Endothelial cell of umbilical vein (primary cell): ENCODE measurements around the gene FRS3. TPM values are rescaled to one million over a fixed set of nuclear protein-coding genes. Genes with fewer than 3 reads are reported as not detected.

Source experiments
- BruUV-seq: library from RNA; stranded (reverse); fragments of 400-500 nt; replicated peaks from 2 replicates; lab custom pipeline; 2021; lab: Mats Ljungman, UMichigan
- CTCF ChIA-PET: fragments of 300-600, 350-600 bp; sonication (Branson Sonifier 250); formaldehyde crosslinking; loops from one replicate; lab custom pipeline; 2021; ENCODE audit warnings: antibody characterized with exemption, inconsistent platforms; lab: Charles Lee
- POLR2A ChIA-PET: fragments of 300-600, 350-600 bp; sonication (Branson Sonifier 250); formaldehyde crosslinking; loops from one replicate; lab custom pipeline; 2021; ENCODE audit warnings: antibody characterized with exemption, inconsistent platforms; lab: Charles Lee
- DNase-seq: peaks from one replicate; pipeline ENCODE4 v3.0.0-alpha.2; 2011; ENCODE audit warnings: low read depth, low spot score
- FAIRE-seq: peaks from 2 replicates; lab custom pipeline; 2011; peaks lifted over from hg19 to GRCh38; lab: Jason Lieb, UNC
- H2AFZ ChIP-seq: 2 replicates; pipeline ENCODE4 v1.6.0; 2012; ENCODE audit warnings: low read depth, low read length, control low read depth, inconsistent platforms
- H3K27ac ChIP-seq: 2 replicates; pipeline ENCODE4 v1.5.1; 2011; ENCODE audit warnings: low read depth, mild to moderate bottlenecking, control low read depth, low read length, moderate library complexity; ENCODE audit not compliant: insufficient read depth
- H3K27me3 ChIP-seq, 2 experiments: 2 replicates each; pipeline versions ENCODE4 v1.6.0 to v1.6.1; 2011; ENCODE audit warnings: low read length in 2 of 2, mixed read lengths in 1 of 2; ENCODE audit not compliant: control insufficient read depth in 2 of 2, insufficient read depth in 2 of 2
- H3K36me3 ChIP-seq, 2 experiments: 2 replicates in 1 of 2; 3 replicates in 1 of 2; pipeline ENCODE4 v1.5.1; 2011; ENCODE audit warnings: low read length in 2 of 2, mild to moderate bottlenecking in 1 of 2, moderate library complexity in 1 of 2; ENCODE audit not compliant: control insufficient read depth in 2 of 2, insufficient read depth in 2 of 2; ENCODE audit errors: extremely low read depth in 1 of 2
- H3K4me1 ChIP-seq: 3 replicates; pipeline ENCODE4 v1.5.1; 2011; ENCODE audit warnings: mild to moderate bottlenecking, low read length; ENCODE audit not compliant: control insufficient read depth, insufficient read depth; ENCODE audit errors: extremely low read depth
- H3K4me2 ChIP-seq: 2 replicates; pipeline ENCODE4 v1.6.1; 2011; ENCODE audit warnings: low read length, control low read depth, mixed read lengths; ENCODE audit not compliant: insufficient read depth
- H3K4me3 ChIP-seq, 3 experiments: fragments of 200-600 bp in 1 of 3; sonication (generic), shearing (Covaris generic) in 1 of 3; replicated peaks in 1 of 3; 2 replicates each; pipeline ENCODE4 v1.5.1; 2011 to 2016; ENCODE audit warnings: control low read depth in 3 of 3, low read length in 3 of 3, mild to moderate bottlenecking in 2 of 3, inconsistent platforms in 1 of 3, low read depth in 1 of 3, moderate library complexity in 1 of 3; ENCODE audit not compliant: insufficient read depth in 1 of 3
- H3K79me2 ChIP-seq: 2 replicates; pipeline ENCODE4 v1.6.0; 2012; ENCODE audit warnings: low read length, inconsistent platforms; ENCODE audit not compliant: control insufficient read depth, insufficient read depth
- H3K9ac ChIP-seq: replicated peaks from 2 replicates; pipeline ENCODE3; 2011; ENCODE audit warnings: low read length, control low read depth; ENCODE audit not compliant: insufficient read depth; ENCODE audit errors: extremely low read depth
- H3K9me1 ChIP-seq: replicated peaks from 3 replicates; pipeline ENCODE4 v1.6.0; 2011; ENCODE audit warnings: mild to moderate bottlenecking, low read length; ENCODE audit not compliant: control insufficient read depth, insufficient read depth; ENCODE audit errors: extremely low read depth
- H3K9me3 ChIP-seq: replicated peaks from 2 replicates; pipeline ENCODE4 v1.5.1; 2012; ENCODE audit warnings: low read length, inconsistent platforms; ENCODE audit not compliant: control insufficient read depth, insufficient read depth
- H4K20me1 ChIP-seq: replicated peaks from 2 replicates; pipeline ENCODE3; 2011; ENCODE audit warnings: mild to moderate bottlenecking, low read length; ENCODE audit not compliant: control insufficient read depth, insufficient read depth; ENCODE audit errors: extremely low read depth
- EZH2 ChIP-seq: IDR thresholded peaks from 2 replicates; pipeline ENCODE4 v1.6.1; 2012; ENCODE audit warnings: borderline replicate concordance, low read depth, mild to moderate bottlenecking, moderate library complexity, low read length, inconsistent platforms; ENCODE audit not compliant: severe bottlenecking
- dilution Hi-C: fragments of 300-500 bp; cut with MboI; formaldehyde crosslinking; loops from one replicate; pipeline ENCODE4 v1.15.0; 2019; ENCODE audit warnings: low sequenced_read_pairs; ENCODE audit not compliant: extremely low pct_ligation_motif_present
- intact Hi-C: fragments of 100-400 bp; cut with micrococcal nuclease; formaldehyde crosslinking; loops from one replicate; pipeline ENCODE4 v1.10.0; 2022
- polyA plus RNA-seq, 4 experiments: library from polyadenylated mRNA; depleted of rRNA in 3 of 4; stranded (reverse) in 3 of 4; unstranded in 1 of 4; fragments of >200 nt; gene quantifications; 2 replicates each; pipeline versions ENCODE4 v1.2.1 to v1.2.3, GENCODE V29; 2011 to 2012; ENCODE audit warnings: missing spikeins in 1 of 4
- total RNA-seq: library from RNA; stranded (reverse); gene quantifications from 2 replicates; pipeline ENCODE4 v1.2.3, GENCODE V29; 2021
- TF ChIP-seq, protein P1 (sequence below), 2 donors: IDR thresholded peaks; 1 replicate in 1 of 2; 2 replicates in 1 of 2; pipeline ENCODE4 v1.5.1; 2011; ENCODE audit warnings: low read length in 2 of 2, mild to moderate bottlenecking in 2 of 2, moderate library complexity in 2 of 2, control low read depth in 1 of 2, inconsistent platforms in 1 of 2, low read depth in 1 of 2; ENCODE audit not compliant: insufficient read depth in 1 of 2; ENCODE audit errors: extremely low read depth in 1 of 2
- TF ChIP-seq, protein P2 (sequence below): IDR thresholded peaks from 2 replicates; pipeline ENCODE4 v1.6.1; 2011; ENCODE audit not compliant: insufficient read depth, insufficient read length

FRS3 gene
- total and polyA plus RNA-seq, 2 donors (not counting 3 experiments of a cell fraction or from before 2014, with no cell fraction given): 5.2 to 5.3 TPM

DNA sequence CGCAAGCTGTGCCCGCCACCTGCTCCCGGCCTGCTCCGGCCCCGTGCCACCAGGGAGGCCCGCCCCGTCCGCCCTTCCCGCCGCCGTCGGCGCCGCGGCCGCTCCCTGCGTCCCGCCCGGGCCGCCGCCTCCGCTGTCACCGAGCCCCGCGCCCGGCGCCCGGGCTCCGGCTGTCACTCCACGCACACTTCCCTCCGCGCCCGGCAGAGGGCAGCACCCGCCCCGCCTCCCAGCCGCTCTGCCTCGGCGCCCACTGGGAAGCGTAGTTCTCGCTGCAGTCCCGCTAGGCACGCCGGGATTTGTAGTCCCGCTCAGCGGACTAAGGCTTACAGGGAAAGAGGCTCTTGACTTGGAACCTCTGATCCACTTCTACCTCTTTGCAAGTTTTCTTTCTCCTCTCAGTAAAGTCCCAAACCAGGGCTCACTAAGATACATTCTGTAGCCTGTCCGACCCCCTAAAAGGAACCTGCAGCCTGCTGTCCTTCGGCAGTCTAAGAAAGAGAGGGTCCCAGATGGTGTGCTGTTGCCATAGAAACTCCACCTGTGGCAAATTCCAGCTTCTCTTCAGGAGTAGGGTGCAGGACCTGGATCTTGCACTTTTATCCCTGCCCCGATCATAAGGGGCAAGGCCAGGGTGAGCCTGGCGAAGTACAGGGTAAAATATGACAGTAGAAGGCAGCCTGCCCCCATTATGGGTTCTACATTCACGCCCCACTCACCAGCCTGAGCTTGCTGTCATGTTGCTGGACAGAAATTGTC lies 44.1 kb downstream of the FRS3 start, which contains the start of gene TFEB:
Gene TFEB, minus strand, starts transcription at position 182 of the 759 bp plus-strand sequence. CDS start 44,395 bp downstream, outside the sequence.
- BruUV-seq: no TSS peak
- peak within 1 kb of the TSS; percentile 67 for H2AFZ ChIP-seq
- H3K27me3 ChIP-seq: no peaks in the 10 kb centered on the region
- peak within 1 kb of the TSS; percentile 4 for H3K9ac ChIP-seq
- no peaks in the 10 kb centered on the region for H3K9me3 ChIP-seq
- CTCF ChIA-PET: interaction anchor here (1.2 to 2.5 kb wide), 5 partner anchors 20 to 52 kb away, joined by 4 to 19 read pairs (median 5); partner anchors contain the start of gene TOMM6
- intact Hi-C loops: loop anchor here (1.0 to 2.0 kb wide), 3 partner anchors 29 to 51 kb away; partner anchors contain the start of gene TOMM6
- no peak within 1 kb of the TSS for H3K27ac ChIP-seq
- POLR2A ChIA-PET: no interaction called here
- H3K79me2 ChIP-seq: no peaks in the 10 kb centered on the region
- no peaks in the 10 kb centered on the region for H4K20me1 ChIP-seq
- H3K4me2 ChIP-seq: peak within 1 kb of the TSS; percentile 53
- H3K4me3 ChIP-seq: peak within 1 kb of the TSS; percentile 9 to 70 (median 24)
- dilution Hi-C loops: no loop called here
- H3K9me1 ChIP-seq: no peaks in the 10 kb centered on the region
- TF ChIP-seq, protein P1, sequence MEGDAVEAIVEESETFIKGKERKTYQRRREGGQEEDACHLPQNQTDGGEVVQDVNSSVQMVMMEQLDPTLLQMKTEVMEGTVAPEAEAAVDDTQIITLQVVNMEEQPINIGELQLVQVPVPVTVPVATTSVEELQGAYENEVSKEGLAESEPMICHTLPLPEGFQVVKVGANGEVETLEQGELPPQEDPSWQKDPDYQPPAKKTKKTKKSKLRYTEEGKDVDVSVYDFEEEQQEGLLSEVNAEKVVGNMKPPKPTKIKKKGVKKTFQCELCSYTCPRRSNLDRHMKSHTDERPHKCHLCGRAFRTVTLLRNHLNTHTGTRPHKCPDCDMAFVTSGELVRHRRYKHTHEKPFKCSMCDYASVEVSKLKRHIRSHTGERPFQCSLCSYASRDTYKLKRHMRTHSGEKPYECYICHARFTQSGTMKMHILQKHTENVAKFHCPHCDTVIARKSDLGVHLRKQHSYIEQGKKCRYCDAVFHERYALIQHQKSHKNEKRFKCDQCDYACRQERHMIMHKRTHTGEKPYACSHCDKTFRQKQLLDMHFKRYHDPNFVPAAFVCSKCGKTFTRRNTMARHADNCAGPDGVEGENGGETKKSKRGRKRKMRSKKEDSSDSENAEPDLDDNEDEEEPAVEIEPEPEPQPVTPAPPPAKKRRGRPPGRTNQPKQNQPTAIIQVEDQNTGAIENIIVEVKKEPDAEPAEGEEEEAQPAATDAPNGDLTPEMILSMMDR (IDR thresholded peaks at IDR 0.05; ENCODE audit: extremely low read depth in 1 of 2, insufficient read depth in 1 of 2, low read depth in 1 of 2, low read length in 2 of 2): peak; percentile 95 to 99
- TF ChIP-seq EZH2: no peak
- TF ChIP-seq, protein P2, sequence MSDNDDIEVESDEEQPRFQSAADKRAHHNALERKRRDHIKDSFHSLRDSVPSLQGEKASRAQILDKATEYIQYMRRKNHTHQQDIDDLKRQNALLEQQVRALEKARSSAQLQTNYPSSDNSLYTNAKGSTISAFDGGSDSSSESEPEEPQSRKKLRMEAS: no peak
- H3K36me3 ChIP-seq: no peaks in the 10 kb centered on the region
- DNase-seq: peak; percentile 87
- peak; percentile 89 for FAIRE-seq
- peaks cover 16% of the 10 kb centered on the region for H3K4me1 ChIP-seq
